ENCODE measurements around the gene INO80. TPM values are rescaled to one million over a fixed set of nuclear protein-coding genes. Genes with fewer than 3 reads are reported as not detected.
"Not testable (repeated sequence)": the region's sequence is repeated elsewhere in the genome, so short reads cannot be mapped to it uniquely, and the experiment has no call there.

INO80 gene
- total RNA-seq, 2 experiments from 2014 or later, result 31.7 to 35.1 TPM

DNA sequence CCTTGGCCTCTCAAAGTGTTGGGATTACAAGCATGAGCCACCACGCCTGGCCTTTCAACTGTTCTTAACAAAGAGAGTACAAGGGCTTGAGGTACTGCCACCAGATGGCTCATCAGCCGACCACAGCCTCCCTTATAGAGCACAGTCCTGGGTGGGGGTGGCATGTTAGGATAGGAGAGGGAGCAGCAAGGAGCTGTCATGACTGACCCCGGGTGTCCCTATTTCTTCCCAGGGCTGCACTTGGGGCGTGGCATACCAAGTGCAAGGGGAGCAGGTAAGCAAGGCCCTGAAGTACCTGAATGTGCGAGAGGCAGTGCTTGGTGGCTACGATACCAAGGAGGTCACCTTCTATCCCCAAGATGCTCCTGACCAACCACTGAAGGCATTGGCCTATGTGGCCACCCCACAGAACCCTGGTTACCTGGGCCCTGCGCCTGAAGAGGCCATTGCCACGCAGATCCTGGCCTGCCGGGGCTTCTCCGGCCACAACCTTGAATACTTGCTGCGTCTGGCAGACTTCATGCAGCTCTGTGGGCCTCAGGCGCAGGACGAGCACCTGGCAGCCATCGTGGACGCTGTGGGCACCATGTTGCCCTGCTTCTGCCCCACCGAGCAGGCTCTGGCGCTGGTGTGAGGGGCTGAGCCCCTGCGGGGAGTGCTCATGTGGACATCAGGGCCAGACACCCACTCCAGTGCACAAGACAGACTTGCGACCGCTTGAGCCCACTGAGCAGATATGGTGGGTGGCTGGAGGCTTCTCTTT, 160.8 kb downstream of the INO80 start:
- Histone ChIP-seq H3K4me2 (ENCODE audit: low read length) (no peak overlapping the region), H3K4me1 (ENCODE audit: insufficient read depth, low read length, poor library complexity, severe bottlenecking) (peaks cover 26% of the 10 kb centered on the region), H4K20me1 (ENCODE audit: insufficient read depth, low read length) (no peaks in the 10 kb centered on the region), H3K27ac (ENCODE audit: low read depth, low read length, poor library complexity, severe bottlenecking) (no peak overlapping the region), H3K9me3 (ENCODE audit: low read length) (no peaks in the 10 kb centered on the region), H3K4me3 (ENCODE audit: low read depth, low read length, poor library complexity, severe bottlenecking) (no peak overlapping the region), H2AFZ (ENCODE audit: low read length) (no peak overlapping the region), H3K79me2 (ENCODE audit: insufficient read depth, low read depth, low read length) (peaks cover 6% of the 10 kb centered on the region; the same call in 1 of the 2 replicates), H3K36me3 (ENCODE audit: insufficient read depth, low read length) (peaks cover 20% of the 10 kb centered on the region), H3K9me2 (ENCODE audit: insufficient read depth, low read length) (no peaks in the 10 kb centered on the region)
- intact Hi-C loops (cut with micrococcal nuclease; ENCODE audit: unreplicated experiment), result no loop called here
- no TSS peak for BruUV-seq (replicated peaks)
- peak; percentile 25 for DNase-seq (ENCODE audit: low spot score)
- CTCF ChIA-PET (ENCODE audit: unreplicated experiment), result no interaction called here
- POLR2A ChIA-PET, result interaction anchor here (0.9 to 3.9 kb wide), 3 partner anchors 8 to 227 kb away, joined by 3 to 25 read pairs (median 9); no protein-coding TSS in a partner anchor
- TF ChIP-seq, protein P1, sequence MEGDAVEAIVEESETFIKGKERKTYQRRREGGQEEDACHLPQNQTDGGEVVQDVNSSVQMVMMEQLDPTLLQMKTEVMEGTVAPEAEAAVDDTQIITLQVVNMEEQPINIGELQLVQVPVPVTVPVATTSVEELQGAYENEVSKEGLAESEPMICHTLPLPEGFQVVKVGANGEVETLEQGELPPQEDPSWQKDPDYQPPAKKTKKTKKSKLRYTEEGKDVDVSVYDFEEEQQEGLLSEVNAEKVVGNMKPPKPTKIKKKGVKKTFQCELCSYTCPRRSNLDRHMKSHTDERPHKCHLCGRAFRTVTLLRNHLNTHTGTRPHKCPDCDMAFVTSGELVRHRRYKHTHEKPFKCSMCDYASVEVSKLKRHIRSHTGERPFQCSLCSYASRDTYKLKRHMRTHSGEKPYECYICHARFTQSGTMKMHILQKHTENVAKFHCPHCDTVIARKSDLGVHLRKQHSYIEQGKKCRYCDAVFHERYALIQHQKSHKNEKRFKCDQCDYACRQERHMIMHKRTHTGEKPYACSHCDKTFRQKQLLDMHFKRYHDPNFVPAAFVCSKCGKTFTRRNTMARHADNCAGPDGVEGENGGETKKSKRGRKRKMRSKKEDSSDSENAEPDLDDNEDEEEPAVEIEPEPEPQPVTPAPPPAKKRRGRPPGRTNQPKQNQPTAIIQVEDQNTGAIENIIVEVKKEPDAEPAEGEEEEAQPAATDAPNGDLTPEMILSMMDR (conservative IDR thresholded peaks at IDR 0.05; ENCODE audit: low read length), result no peak
- no peak for TF ChIP-seq EZH2phosphoT487 (IDR thresholded peaks at IDR 0.05; ENCODE audit: borderline replicate concordance, low read depth, low read length)

DNA sequence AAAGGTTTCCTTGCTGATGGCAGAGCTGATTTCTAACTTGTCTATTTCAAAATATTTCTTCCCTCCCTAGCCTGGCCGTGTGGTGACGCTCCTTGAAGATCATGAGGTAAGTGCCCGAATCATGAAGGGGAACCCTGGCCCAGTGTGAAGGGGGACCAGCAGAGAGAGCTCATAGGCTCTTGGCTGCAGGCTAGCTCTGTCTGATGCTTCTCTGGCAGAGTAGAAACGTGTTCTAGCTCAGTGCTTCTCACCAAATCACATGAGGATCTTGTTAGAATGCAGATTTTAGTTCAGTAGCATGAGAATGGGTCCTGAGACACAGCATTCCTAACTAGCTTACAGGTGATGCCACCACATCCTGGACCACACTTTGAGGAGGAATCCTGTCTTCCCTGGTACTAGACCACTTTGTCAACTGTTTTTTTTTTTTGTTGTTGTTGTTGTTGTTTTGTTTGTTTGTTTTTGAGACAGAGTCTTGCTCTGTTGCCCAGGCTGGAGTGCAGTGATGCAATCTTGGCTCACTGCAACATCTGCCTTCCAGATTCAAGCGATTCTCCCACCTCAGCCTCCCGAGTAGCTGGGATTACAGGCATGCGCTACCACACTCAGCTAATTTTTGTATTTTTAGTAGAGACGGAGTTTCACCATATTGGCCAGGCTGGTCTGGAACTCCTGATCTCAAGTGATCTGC, 161.8 kb downstream of the INO80 start:
- BruUV-seq (replicated peaks), result not testable (repeated sequence)
- DNase-seq (ENCODE audit: low spot score), result peak; percentile 47

DNA sequence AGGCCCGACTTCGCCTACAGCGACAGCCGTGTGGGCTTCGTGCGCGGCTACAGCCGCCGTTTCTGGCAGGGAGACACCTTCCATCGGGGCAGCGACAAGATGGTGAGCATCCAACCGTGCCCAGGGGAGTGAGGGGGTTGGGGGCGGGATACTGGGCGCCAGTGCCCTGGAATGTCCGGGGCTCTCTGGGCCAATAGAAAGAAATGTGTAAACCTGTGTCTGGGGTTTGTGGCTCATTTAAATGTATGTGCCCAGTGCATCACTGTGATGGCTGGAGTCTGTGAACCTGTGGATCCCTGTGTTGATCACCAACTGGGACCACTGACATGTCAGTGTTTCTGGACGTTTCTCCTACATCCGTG, 162.4 kb downstream of the INO80 start:
- ChIA-PET CTCF (ENCODE audit: unreplicated experiment) (interaction anchor here (0.5 to 1.2 kb wide), 2 partner anchors 10 to 28 kb away, joined by 3 read pairs; no protein-coding TSS in a partner anchor), POLR2A (interaction anchor here (0.6 to 3.9 kb wide), 12 partner anchors 10 to 232 kb away, joined by 3 to 36 read pairs (median 4); no protein-coding TSS in a partner anchor)
- intact Hi-C loops (cut with micrococcal nuclease; ENCODE audit: unreplicated experiment), result loop anchor here (1.0 to 5.0 kb wide), 3 partner anchors 47 to 379 kb away; partner anchors contain the start of genes NUSAP1 and OIP5
- peaks cover 26% of the 10 kb centered on the region for H3K4me1 ChIP-seq (ENCODE audit: insufficient read depth, low read length, poor library complexity, severe bottlenecking)
- peak overlapping the region; percentile 32; the same call in 1 of the 2 replicates for H2AFZ ChIP-seq (ENCODE audit: low read length)
- TSS peak; percentile 77 for BruUV-seq (replicated peaks)
- peak overlapping the region; percentile 86 for H3K4me2 ChIP-seq (ENCODE audit: low read length)
- H3K27ac ChIP-seq (ENCODE audit: low read depth, low read length, poor library complexity, severe bottlenecking), result peak overlapping the region; percentile 28
- no peaks in the 10 kb centered on the region for H3K9me3 ChIP-seq (ENCODE audit: low read length)
- TF ChIP-seq EZH2phosphoT487 (IDR thresholded peaks at IDR 0.05; ENCODE audit: borderline replicate concordance, low read depth, low read length), result no peak
- TF ChIP-seq, protein P1 (conservative IDR thresholded peaks at IDR 0.05; ENCODE audit: low read length), result no peak
- no peaks in the 10 kb centered on the region for H3K9me2 ChIP-seq (ENCODE audit: insufficient read depth, low read length)
- peaks cover 20% of the 10 kb centered on the region for H3K36me3 ChIP-seq (ENCODE audit: insufficient read depth, low read length)
- H4K20me1 ChIP-seq (ENCODE audit: insufficient read depth, low read length), result no peaks in the 10 kb centered on the region
- peaks cover 6% of the 10 kb centered on the region; the same call in 1 of the 2 replicates for H3K79me2 ChIP-seq (ENCODE audit: insufficient read depth, low read depth, low read length)
- no peak for DNase-seq (ENCODE audit: low spot score)
- H3K4me3 ChIP-seq (ENCODE audit: low read depth, low read length, poor library complexity, severe bottlenecking), result peak overlapping the region; percentile 83

More for the DNA sequence above, 161.8 kb downstream of the INO80 start:
- intact Hi-C loops (cut with micrococcal nuclease; ENCODE audit: unreplicated experiment), result loop anchor here (5.0 kb wide), 2 partner anchors 97 to 378 kb away; partner anchors contain the start of genes NUSAP1 and OIP5
- Histone ChIP-seq H2AFZ (ENCODE audit: low read length) (peak overlapping the region; percentile 32; the same call in 1 of the 2 replicates), H3K4me1 (ENCODE audit: insufficient read depth, low read length, poor library complexity, severe bottlenecking) (peaks cover 26% of the 10 kb centered on the region), H3K27ac (ENCODE audit: low read depth, low read length, poor library complexity, severe bottlenecking) (peak overlapping the region; percentile 28), H3K4me2 (ENCODE audit: low read length) (peak overlapping the region; percentile 86), H3K36me3 (ENCODE audit: insufficient read depth, low read length) (peaks cover 20% of the 10 kb centered on the region), H3K4me3 (ENCODE audit: low read depth, low read length, poor library complexity, severe bottlenecking) (peak overlapping the region; percentile 83)
- not testable (repeated sequence) for H3K9me2 ChIP-seq (ENCODE audit: insufficient read depth, low read length); H3K79me2 ChIP-seq (ENCODE audit: insufficient read depth, low read depth, low read length); H4K20me1 ChIP-seq (ENCODE audit: insufficient read depth, low read length); H3K9me3 ChIP-seq (ENCODE audit: low read length)
- POLR2A ChIA-PET, result interaction anchor here (0.5 to 3.9 kb wide), 11 partner anchors 9 to 449 kb away, joined by 3 to 25 read pairs (median 3); no protein-coding TSS in a partner anchor
- CTCF ChIA-PET (ENCODE audit: unreplicated experiment), result interaction anchor here (1.2 kb wide), 1 partner anchor 27 kb away, joined by 3 read pairs; no protein-coding TSS in a partner anchor

Measured in OCI-LY7 (cell line).